Endothelial cell of hepatic sinusoid (primary cell): ENCODE measurements around the gene OR11A1.

Experiments used
- in situ Hi-C: cut with HindIII; loops from 2 replicates; pipeline ENCODE4 v1.10.0; 2017; ENCODE audit warnings: low sequenced_read_pairs

Gene OR11A1, protein sequence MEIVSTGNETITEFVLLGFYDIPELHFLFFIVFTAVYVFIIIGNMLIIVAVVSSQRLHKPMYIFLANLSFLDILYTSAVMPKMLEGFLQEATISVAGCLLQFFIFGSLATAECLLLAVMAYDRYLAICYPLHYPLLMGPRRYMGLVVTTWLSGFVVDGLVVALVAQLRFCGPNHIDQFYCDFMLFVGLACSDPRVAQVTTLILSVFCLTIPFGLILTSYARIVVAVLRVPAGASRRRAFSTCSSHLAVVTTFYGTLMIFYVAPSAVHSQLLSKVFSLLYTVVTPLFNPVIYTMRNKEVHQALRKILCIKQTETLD

DNA sequence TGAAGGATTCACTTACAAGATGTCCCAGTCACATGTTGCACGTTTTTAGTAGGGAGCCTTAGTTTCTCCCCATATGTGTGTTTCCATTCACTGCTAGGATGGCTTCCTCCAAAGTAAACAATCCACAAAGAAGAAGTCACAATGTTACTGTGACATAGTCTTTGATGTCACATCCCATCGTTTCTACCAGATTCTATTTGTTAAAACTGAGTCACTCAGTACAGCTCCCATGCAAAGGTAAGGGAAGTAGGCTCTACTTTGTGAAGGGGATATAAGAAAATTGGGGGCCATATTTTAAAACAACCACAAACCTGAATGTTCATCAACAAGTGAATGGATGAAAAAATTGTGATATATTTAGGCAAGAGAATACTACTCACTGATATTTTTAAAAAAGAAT, at the start of gene OR11A1, which contains the start of gene OR2H1:
TSS of gene OR11A1 (minus strand) at position 101 of the 400 bp plus-strand sequence. CDS start 29,430 bp downstream, outside the sequence.
TSS of gene OR2H1 (plus strand) at position 185 of the 400 bp plus-strand sequence. CDS start 4,615 bp downstream, outside the sequence.
- in situ Hi-C loops, result no loop called here

DNA sequence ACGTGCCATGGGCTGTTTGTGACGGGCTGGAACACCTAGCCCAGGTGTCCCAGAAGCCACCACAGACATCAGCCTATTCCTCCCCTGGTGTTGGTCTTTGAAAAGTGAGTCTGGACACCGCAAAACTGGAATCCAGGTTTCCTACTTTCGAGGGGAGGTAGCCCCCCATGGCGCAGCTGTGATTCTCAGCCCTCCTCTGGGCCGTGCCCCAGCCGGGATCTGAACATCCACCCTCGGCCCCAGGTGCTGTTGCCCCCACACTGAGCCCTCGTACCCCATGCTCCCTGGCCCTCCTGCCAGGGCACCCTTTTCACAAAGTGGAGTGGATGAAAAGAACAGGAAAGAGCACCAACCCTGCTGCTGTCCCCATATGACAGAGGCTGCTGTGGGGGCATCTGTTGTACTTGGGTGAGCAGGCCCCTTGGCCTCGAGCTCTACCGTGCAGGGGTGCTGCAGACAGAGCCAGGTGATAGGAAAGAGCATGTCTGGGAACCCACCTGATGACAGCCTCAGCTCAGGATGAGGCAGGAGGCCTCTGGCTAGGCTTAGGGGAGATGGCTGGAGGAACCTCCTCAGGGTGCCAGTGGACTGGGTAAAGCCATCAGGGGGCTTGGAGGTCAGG, 49.7 kb upstream of the OR11A1 start:
- in situ Hi-C loops, result no loop called here

- in situ Hi-C loops, result no loop called here
Observed at GRCh38 chr6:29505808-29506207, 48.9 kb upstream of the OR11A1 start.

GRCh38 chr6:29504961-29505360, 48.1 kb upstream of the OR11A1 start:
- in situ Hi-C loops, result loop anchor here (5.0 kb wide), 1 partner anchor 73 kb away; no protein-coding TSS in a partner anchor

DNA sequence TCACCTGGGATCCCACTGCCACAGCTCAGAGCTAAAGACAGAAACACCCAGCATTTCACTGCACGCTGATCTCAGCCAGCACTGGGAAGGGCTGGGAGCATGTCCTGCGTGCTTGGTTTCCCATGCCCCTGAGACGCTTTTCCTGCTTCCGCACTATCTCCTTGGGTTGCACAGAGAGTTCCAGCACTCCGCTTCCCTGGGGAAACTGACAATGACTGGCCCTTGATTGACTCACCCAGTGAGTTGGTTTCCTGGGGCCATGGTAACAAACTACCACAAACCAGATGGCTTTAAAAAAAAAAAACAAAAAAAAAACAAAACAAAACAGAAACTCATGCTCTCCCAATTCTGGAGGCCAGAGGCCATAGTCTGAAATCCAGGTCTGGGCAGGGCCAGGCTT, 45.7 kb upstream of the OR11A1 start:
- in situ Hi-C loops, result loop anchor here (5.0 kb wide), 1 partner anchor 70 kb away; no protein-coding TSS in a partner anchor

DNA sequence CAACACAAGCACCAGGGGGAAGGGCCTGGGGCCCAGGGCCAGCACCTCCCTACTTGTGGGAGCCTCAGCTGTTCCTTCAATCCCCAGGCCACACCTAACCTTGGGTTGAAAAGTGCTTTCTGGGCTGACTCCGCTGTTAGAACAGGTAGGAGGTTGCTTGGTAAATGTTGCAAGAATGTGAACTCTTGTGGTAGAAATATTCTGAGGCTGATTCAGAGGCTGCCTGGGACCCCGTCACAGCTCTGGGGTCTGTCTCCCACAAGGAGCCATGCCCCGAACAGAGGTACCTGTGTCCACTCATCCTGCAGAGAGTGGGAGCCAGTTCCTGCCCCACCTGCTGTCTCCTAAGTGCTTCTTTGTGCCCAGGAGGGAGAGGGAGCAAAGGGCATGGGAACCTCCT, 45.3 kb upstream of the OR11A1 start:
- in situ Hi-C loops, result loop anchor here (5.0 kb wide), 1 partner anchor 70 kb away; no protein-coding TSS in a partner anchor

DNA sequence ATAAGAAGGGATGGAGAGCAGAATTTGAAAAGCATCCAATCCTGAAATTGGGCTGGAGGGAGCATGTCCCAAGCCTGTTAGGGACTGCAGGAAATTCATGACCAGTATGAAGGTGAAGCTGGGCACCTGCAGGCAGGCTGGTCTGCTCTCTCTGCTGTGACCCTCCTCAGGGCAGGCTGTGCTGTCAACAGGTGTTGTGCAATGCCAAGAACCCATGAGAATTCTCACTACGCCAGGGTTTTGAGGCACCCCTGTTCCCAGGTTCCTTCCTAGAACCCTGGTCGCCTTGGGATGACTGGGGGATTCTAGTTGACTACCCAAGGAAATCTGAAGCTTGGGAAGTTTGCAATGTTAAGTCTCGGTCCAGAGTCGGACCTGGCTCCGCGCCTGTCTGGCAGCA, 44.2 kb upstream of the OR11A1 start:
- in situ Hi-C loops, result loop anchor here (5.0 kb wide), 1 partner anchor 69 kb away; no protein-coding TSS in a partner anchor

- in situ Hi-C loops, result loop anchor here (5.0 kb wide), 1 partner anchor 68 kb away; no protein-coding TSS in a partner anchor
Observed at GRCh38 chr6:29500594-29500993, 43.7 kb upstream of the OR11A1 start.

GRCh38 chr6:29499704-29500103, 42.8 kb upstream of the OR11A1 start:
- in situ Hi-C loops, result loop anchor here (5.0 kb wide), 1 partner anchor 67 kb away; no protein-coding TSS in a partner anchor

DNA sequence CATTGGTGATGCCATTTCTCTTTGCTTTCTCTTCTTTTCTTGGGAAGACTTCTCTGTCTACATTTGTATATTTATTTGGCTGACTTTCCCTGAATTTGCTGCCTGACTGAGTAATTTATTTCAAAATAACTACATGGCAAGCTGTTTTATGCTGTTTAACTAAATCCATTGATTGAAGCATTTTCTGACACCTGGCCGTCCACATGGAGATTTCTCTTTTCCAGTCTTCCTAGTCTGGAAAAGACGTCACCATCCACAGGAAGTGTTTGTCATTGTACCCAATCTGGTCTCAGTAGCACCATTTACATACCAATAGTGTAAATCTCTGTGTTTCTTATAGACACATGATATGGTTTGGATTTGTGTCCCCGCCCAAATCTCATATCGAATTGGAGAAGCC, 40.1 kb upstream of the OR11A1 start:
- in situ Hi-C loops, result no loop called here

DNA sequence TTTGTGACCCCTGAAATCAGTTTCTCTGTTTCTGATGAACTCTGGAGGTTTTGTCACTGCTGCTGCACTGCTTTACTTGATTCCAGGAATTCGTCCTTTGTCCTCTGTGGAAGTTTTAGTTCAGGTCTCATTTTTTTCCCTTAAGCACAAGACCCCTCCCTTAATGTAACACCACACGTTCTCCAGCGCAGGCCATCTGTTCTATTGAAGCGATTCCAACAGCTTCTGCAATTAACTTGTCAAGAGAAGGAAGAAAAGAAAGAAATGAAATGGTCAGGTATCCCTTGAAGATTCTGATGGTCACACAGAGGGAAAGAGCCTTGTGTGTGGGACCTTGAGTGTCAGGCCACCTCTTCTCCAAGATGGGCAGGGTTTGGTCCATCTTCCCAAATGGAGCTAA, 38.7 kb upstream of the OR11A1 start:
- in situ Hi-C loops, result no loop called here

- in situ Hi-C loops, result no loop called here
Observed at GRCh38 chr6:29494131-29494530, 37.3 kb upstream of the OR11A1 start.

DNA sequence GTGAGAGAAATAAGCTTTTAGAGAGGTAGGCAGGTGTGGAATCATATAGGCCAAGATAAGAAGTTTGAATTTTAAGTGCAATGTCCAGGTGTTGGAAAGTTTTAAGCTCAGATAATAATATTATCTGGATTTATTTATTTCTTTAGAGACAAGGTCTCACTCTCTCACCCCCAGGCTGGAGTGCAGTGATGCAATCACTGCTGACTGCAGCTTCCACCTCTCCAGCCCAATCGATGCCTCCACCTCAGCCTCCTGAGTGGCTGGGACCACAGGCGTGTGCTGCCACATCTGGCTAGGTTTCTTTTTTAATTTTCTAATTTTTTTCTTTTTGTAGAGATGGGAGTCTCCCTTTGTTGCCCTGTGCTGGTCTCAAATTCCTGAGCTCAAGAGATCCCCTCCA, 36.4 kb upstream of the OR11A1 start:
- in situ Hi-C loops, result no loop called here

- in situ Hi-C loops, result no loop called here
Observed at GRCh38 chr6:29491574-29491973, 34.7 kb upstream of the OR11A1 start.

- in situ Hi-C loops, result no loop called here
Observed at GRCh38 chr6:29490552-29490951, 33.7 kb upstream of the OR11A1 start.

DNA sequence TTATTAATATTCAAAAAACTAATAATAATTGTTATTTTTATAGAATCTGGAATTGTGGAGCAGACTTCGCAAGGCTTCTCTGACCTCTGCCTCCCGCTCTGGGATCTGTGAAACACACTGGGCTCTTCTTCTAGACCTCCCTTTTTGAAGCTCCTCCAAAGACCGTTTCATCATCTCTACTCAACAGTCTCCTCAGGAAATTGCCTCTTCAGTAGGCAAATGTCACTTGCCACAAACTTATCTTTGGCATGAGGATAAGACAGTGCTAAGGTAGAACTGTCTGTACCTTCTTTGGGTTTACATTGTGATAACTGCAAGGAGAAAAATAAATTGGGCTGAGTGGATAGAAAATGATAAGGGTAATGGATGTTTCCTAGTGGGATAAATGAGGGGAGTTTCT, 33.2 kb upstream of the OR11A1 start:
- in situ Hi-C loops, result no loop called here

GRCh38 chr6:29489286-29489685, 32.4 kb upstream of the OR11A1 start:
- in situ Hi-C loops, result no loop called here

DNA sequence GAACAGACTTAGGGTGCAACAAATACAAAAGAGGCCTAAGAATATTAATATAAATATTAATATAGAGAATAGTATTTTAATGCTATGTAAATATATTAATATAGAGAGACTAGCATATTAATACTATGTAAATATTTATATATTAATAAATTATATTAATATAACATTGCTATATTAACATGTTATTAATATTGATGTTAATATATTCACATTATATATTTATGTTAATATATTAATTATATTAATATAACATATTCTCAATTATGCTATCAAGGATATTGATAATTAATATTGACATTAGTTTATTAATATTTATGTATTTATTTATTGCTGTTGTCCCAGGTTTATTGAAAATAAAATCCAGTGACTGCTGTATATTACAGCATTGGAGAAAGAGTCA, 32.0 kb upstream of the OR11A1 start:
- in situ Hi-C loops, result no loop called here

- in situ Hi-C loops, result no loop called here
Observed at GRCh38 chr6:29487660-29488059, 30.8 kb upstream of the OR11A1 start, which contains the start of gene MAS1L. Gene MAS1L, minus strand, starts transcription at chr6:29487956. Its CDS starts 54 bp downstream, at chr6:29487902.

- in situ Hi-C loops, result no loop called here
Observed at GRCh38 chr6:29487131-29487530, 30.3 kb upstream of the OR11A1 start.

GRCh38 chr6:29486577-29486976, 29.7 kb upstream of the OR11A1 start:
- in situ Hi-C loops, result no loop called here

DNA sequence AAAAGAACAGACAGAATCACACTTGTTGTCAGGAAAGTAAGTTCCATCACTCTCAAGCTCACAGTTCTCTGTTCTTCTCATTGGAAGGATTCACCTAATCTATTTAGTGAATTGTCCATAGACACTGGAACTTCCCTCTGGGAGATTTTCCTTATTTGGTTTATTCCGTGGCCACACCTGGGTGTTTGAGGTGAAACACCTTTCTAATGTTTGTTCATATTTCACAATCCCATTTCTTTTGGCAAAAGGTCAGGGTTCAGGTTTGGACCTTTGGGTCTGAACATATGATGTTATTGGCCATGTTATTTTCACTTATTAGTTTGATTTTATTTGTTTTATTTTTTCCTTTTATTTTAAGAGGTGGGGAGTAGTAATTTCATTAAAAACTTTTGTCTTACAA, 26.9 kb upstream of the OR11A1 start:
- in situ Hi-C loops, result no loop called here
